Epithelial cell of esophagus (primary cell): ENCODE data around the gene KRT9.
A peak's percentile ranks its signal among the peaks of the same experiment; 100 is the strongest.
"Not testable (repeated sequence)": the region's sequence is repeated elsewhere in the genome, so short reads cannot be mapped to it uniquely, and the experiment has no call there.

Experiments used
- DNase-seq: peaks from one replicate; pipeline ENCODE4 v3.0.0; 2010; ENCODE audit warnings: low read depth
- H3K4me3 ChIP-seq: 2 replicates; pipeline ENCODE4 v1.5.1; 2011; ENCODE audit warnings: mild to moderate bottlenecking, low read length, control low read depth
- CTCF ChIP-seq: IDR thresholded peaks from 2 replicates; pipeline ENCODE4 v1.5.1; 2011; ENCODE audit warnings: low read depth, mild to moderate bottlenecking, low read length, control low read depth, inconsistent platforms; ENCODE audit not compliant: insufficient read depth; ENCODE audit errors: missing control alignments

KRT9 gene

GRCh38 chr17:41571561-41572434 is at the start of gene KRT9:
KRT9 (minus strand) TSS chr17:41572059; CDS start chr17:41571992, 67 bp downstream.
- no peak for DNase-seq
- TF ChIP-seq CTCF = no peak
- H3K4me3 ChIP-seq = no peak within 1 kb of the TSS

DNA sequence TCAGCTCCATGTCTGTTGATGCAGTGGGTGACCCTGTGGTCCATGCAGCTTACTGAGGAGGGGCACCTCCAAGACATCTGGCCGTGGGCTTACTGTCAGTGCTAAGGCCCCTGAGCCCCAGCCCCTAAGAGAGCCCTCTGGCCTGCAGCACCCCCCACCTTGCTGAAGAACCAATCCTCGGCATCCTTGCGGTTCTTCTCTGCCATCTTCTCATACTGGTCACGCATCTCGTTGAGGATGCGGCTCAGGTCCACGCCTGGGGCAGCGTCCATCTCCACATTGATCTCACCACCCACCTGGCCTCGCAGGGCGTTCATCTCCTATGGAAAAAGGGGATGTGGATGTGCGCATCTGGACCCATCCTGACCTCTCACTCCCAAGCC is 49.6 kb upstream of the KRT9 start:
- H3K4me3 ChIP-seq = peak overlapping the region; percentile 66
- peak; percentile 93 for DNase-seq

DNA sequence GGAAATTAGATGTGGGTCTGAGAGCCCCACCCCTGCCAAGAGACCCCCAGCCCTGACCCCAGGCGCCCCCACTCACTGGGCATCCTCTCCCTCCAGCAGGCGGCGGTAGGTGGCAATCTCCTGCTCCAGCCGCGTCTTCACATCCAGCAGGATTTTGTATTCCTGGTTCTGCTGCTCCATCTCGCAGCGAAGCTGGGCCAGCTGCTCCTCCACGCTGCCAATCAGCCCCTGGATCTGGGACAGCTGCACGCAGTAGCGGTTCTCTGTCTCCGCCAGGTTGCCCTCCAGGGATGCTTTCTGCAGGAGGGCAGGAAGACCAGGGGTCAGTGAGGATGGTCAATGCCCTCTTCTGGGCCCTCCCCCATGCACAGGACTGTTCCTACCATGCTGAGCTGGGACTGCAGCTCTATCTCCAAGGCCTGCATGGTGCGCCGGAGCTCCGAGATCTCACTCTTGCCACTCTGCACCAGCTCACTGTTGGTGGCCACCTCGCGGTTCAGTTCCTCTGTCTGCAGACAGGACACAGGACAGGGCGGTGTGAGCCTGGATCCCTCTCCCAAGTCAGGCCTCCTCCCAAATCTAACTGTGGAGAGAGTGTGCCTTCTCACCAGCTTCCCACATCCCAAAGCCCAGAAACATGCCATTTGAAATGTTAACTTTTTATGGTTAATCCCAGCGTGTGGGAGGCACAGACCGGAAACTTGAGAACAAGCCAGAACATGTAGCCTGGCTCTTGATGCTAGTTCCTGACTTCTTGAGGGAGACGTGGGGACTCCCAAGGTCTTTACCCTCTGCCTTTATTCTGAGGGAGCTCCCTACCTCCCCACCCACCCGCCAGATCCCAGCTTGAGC is 49.0 kb upstream of the KRT9 start:
- DNase-seq = peak; percentile 93
- TF ChIP-seq CTCF = peak; percentile 36
- H3K4me3 ChIP-seq = peak overlapping the region; percentile 66

- peak; percentile 95 for DNase-seq
- H3K4me3 ChIP-seq = not testable (repeated sequence)
Measured at GRCh38 chr17:41619927-41620582, 48.2 kb upstream of the KRT9 start.

GRCh38 chr17:41619036-41619926 is 47.4 kb upstream of the KRT9 start:
- TF ChIP-seq CTCF = no peak
- peak; percentile 97 for DNase-seq
- no peak overlapping the region for H3K4me3 ChIP-seq

GRCh38 chr17:41618341-41619035 is 46.6 kb upstream of the KRT9 start:
- H3K4me3 ChIP-seq = no peak overlapping the region

More at GRCh38 chr17:41618341-41619035, 46.6 kb upstream of the KRT9 start:
- no peak for TF ChIP-seq CTCF
- DNase-seq = peak; percentile 94
